NK-92 treated with Interleukin-12 subunit alpha and Interleukin-12 subunit beta, amount 100 ng/mL, for 24 hours (cell line): ENCODE measurements around the gene HPCAL1.

ENCODE experiments used
- DNase-seq: peaks from one replicate; lab custom pipeline; 2025; lab: John Stamatoyannopoulos, UW

HPCAL1 gene

GRCh38 chr2:10303694-10304378 is 1.1 kb downstream of the HPCAL1 start:
- no peak for DNase-seq

- DNase-seq: no peak
Measured at GRCh38 chr2:10304458-10305253, 2.0 kb downstream of the HPCAL1 start.

GRCh38 chr2:10305254-10305635 is 2.5 kb downstream of the HPCAL1 start:
- DNase-seq: no peak

GRCh38 chr2:10305715-10306114 is 3.0 kb downstream of the HPCAL1 start:
- no peak for DNase-seq

- no peak for DNase-seq
Measured at GRCh38 chr2:10306901-10307463, 4.3 kb downstream of the HPCAL1 start.

GRCh38 chr2:10307561-10308156 is 5.0 kb downstream of the HPCAL1 start:
- DNase-seq: no peak

GRCh38 chr2:10308866-10309265 is 6.2 kb downstream of the HPCAL1 start:
- no peak for DNase-seq

GRCh38 chr2:10309286-10309685 is 6.6 kb downstream of the HPCAL1 start:
- no peak for DNase-seq

GRCh38 chr2:10310309-10310888 is 7.7 kb downstream of the HPCAL1 start:
- no peak for DNase-seq

GRCh38 chr2:10311736-10312135 is 9.0 kb downstream of the HPCAL1 start:
- DNase-seq: no peak

GRCh38 chr2:10312437-10312957 is 9.8 kb downstream of the HPCAL1 start:
- no peak for DNase-seq

- DNase-seq: no peak
Measured at GRCh38 chr2:10316336-10316735, 13.6 kb downstream of the HPCAL1 start.

GRCh38 chr2:10316860-10317259 is 14.2 kb downstream of the HPCAL1 start:
- no peak for DNase-seq

- DNase-seq: no peak
Measured at GRCh38 chr2:10317646-10318045, 14.9 kb downstream of the HPCAL1 start.

- no peak for DNase-seq
Measured at GRCh38 chr2:10318345-10318744, 15.6 kb downstream of the HPCAL1 start.

- no peak for DNase-seq
Measured at GRCh38 chr2:10319892-10320574, 17.3 kb downstream of the HPCAL1 start.

- no peak for DNase-seq
Measured at GRCh38 chr2:10320575-10320931, 17.8 kb downstream of the HPCAL1 start.

GRCh38 chr2:10320933-10321332 is 18.2 kb downstream of the HPCAL1 start:
- DNase-seq: no peak

GRCh38 chr2:10321622-10322021 is 18.9 kb downstream of the HPCAL1 start:
- DNase-seq: no peak

GRCh38 chr2:10322481-10322880 is 19.8 kb downstream of the HPCAL1 start:
- no peak for DNase-seq

GRCh38 chr2:10322973-10323372 is 20.3 kb downstream of the HPCAL1 start:
- no peak for DNase-seq

- no peak for DNase-seq
Measured at GRCh38 chr2:10323535-10323934, 20.8 kb downstream of the HPCAL1 start.
